CD4-positive, alpha-beta T cell treated with Interleukin-12 subunit alpha and Interleukin-12 subunit beta, for 1 hour (primary cell): ENCODE results near the gene KCNMA1.

ENCODE experiments used
- DNase-seq: peaks from one replicate; pipeline ENCODE4 v3.0.0-alpha.2; 2020

KCNMA1 gene

GRCh38 chr10:76990561-76990960 is 647.0 kb downstream of the KCNMA1 start:
- DNase-seq, result no peak

- peak; percentile 48 for DNase-seq
These were observed 652.8 kb downstream of the KCNMA1 start for GRCh38 chr10:76984559-76985443.

GRCh38 chr10:76983624-76984023 is 654.0 kb downstream of the KCNMA1 start:
- no peak for DNase-seq

- no peak for DNase-seq
These were observed 654.9 kb downstream of the KCNMA1 start for GRCh38 chr10:76982671-76983070.

GRCh38 chr10:76981251-76981650 is 656.4 kb downstream of the KCNMA1 start:
- no peak for DNase-seq

- DNase-seq, result no peak
These were observed 659.7 kb downstream of the KCNMA1 start for GRCh38 chr10:76977901-76978300.

GRCh38 chr10:76977046-76977445 is 660.6 kb downstream of the KCNMA1 start:
- no peak for DNase-seq

- DNase-seq, result no peak
These were observed 661.5 kb downstream of the KCNMA1 start for GRCh38 chr10:76976142-76976541.

- no peak for DNase-seq
These were observed 662.5 kb downstream of the KCNMA1 start for GRCh38 chr10:76975126-76975525.

- no peak for DNase-seq
These were observed 663.5 kb downstream of the KCNMA1 start for GRCh38 chr10:76974017-76974691.

GRCh38 chr10:76973091-76974016 is 664.3 kb downstream of the KCNMA1 start:
- DNase-seq, result no peak

- no peak for DNase-seq
These were observed 665.1 kb downstream of the KCNMA1 start for GRCh38 chr10:76972541-76972940.

GRCh38 chr10:76971547-76972170 is 665.9 kb downstream of the KCNMA1 start:
- DNase-seq, result no peak

GRCh38 chr10:76970711-76971519 is 666.7 kb downstream of the KCNMA1 start:
- DNase-seq, result no peak

GRCh38 chr10:76969366-76969948 is 668.2 kb downstream of the KCNMA1 start:
- no peak for DNase-seq

GRCh38 chr10:76968483-76968882 is 669.1 kb downstream of the KCNMA1 start:
- DNase-seq, result no peak

- no peak for DNase-seq
These were observed 674.8 kb downstream of the KCNMA1 start for GRCh38 chr10:76962851-76963250.

GRCh38 chr10:76961841-76962240 is 675.8 kb downstream of the KCNMA1 start:
- DNase-seq, result no peak

- DNase-seq, result no peak
These were observed 678.5 kb downstream of the KCNMA1 start for GRCh38 chr10:76959111-76959510.

GRCh38 chr10:76954838-76955237 is 682.8 kb downstream of the KCNMA1 start:
- DNase-seq, result no peak

- no peak for DNase-seq
These were observed 687.3 kb downstream of the KCNMA1 start for GRCh38 chr10:76950354-76950753.
